ENCODE results near the gene CD9.
A peak's percentile ranks its signal among the peaks of the same experiment; 100 is the strongest.

CD9 gene

GRCh38 chr12:6241495-6241894, 41.3 kb downstream of the CD9 start:
- DNase-seq (ENCODE audit: low spot score): peak; percentile 55

GRCh38 chr12:6249580-6249979, 49.4 kb downstream of the CD9 start:
- no peak for DNase-seq (ENCODE audit: low spot score)

- no peak for DNase-seq (ENCODE audit: low spot score)
Measured at GRCh38 chr12:6250343-6250742, 50.1 kb downstream of the CD9 start.

GRCh38 chr12:6253278-6253677, 53.1 kb downstream of the CD9 start:
- no peak for DNase-seq (ENCODE audit: low spot score)

GRCh38 chr12:6254491-6254890, 54.3 kb downstream of the CD9 start:
- no peak for DNase-seq (ENCODE audit: low spot score)

GRCh38 chr12:6257007-6257406, 56.8 kb downstream of the CD9 start:
- no peak for DNase-seq (ENCODE audit: low spot score)

GRCh38 chr12:6262211-6262610, 62.0 kb downstream of the CD9 start:
- DNase-seq (ENCODE audit: low spot score): no peak

GRCh38 chr12:6262623-6263022, 62.4 kb downstream of the CD9 start:
- DNase-seq (ENCODE audit: low spot score): no peak

GRCh38 chr12:6263931-6264330, 63.7 kb downstream of the CD9 start:
- DNase-seq (ENCODE audit: low spot score): no peak

GRCh38 chr12:6264402-6265037, 64.3 kb downstream of the CD9 start:
- no peak for DNase-seq (ENCODE audit: low spot score)

- DNase-seq (ENCODE audit: low spot score): no peak
Measured at GRCh38 chr12:6265038-6265405, 64.8 kb downstream of the CD9 start.

- DNase-seq (ENCODE audit: low spot score): no peak
Measured at GRCh38 chr12:6266541-6266966, 66.4 kb downstream of the CD9 start.

GRCh38 chr12:6266971-6267721, 66.9 kb downstream of the CD9 start:
- no peak for DNase-seq (ENCODE audit: low spot score)

GRCh38 chr12:6268484-6269157, 68.4 kb downstream of the CD9 start:
- no peak for DNase-seq (ENCODE audit: low spot score)

GRCh38 chr12:6269986-6270385, 69.8 kb downstream of the CD9 start:
- DNase-seq (ENCODE audit: low spot score): no peak

GRCh38 chr12:6271281-6271680, 71.1 kb downstream of the CD9 start:
- no peak for DNase-seq (ENCODE audit: low spot score)

- peak; percentile 65 for DNase-seq (ENCODE audit: low spot score)
Measured at GRCh38 chr12:6272300-6273204, 72.4 kb downstream of the CD9 start.

GRCh38 chr12:6273205-6273540, 73.0 kb downstream of the CD9 start:
- DNase-seq (ENCODE audit: low spot score): no peak

GRCh38 chr12:6273541-6274230, 73.5 kb downstream of the CD9 start:
- no peak for DNase-seq (ENCODE audit: low spot score)

- peak; percentile 45 for DNase-seq (ENCODE audit: low spot score)
Measured at GRCh38 chr12:6274231-6275221, 74.3 kb downstream of the CD9 start.
